GM19463 (cell line): ENCODE results near the gene TTC1.
"Not testable (repeated sequence)": the region's sequence is repeated elsewhere in the genome, so short reads cannot be mapped to it uniquely, and the experiment has no call there.

Experiments
- ATAC-seq: cut with Tn5 transposase; IDR thresholded peaks from one replicate; pipeline ENCODE4 v1.9.1; 2021; ENCODE audit warnings: mild to moderate bottlenecking, moderate library complexity; ENCODE audit not compliant: unreplicated experiment

TTC1 gene

GRCh38 chr5:160039810-160040470 lies 31.0 kb downstream of the TTC1 start:
- ATAC-seq = no peak

GRCh38 chr5:160040471-160040835 lies 31.5 kb downstream of the TTC1 start:
- no peak for ATAC-seq

GRCh38 chr5:160042671-160043070 lies 33.7 kb downstream of the TTC1 start:
- no peak for ATAC-seq

GRCh38 chr5:160044391-160044804 lies 35.5 kb downstream of the TTC1 start:
- no peak for ATAC-seq

- no peak for ATAC-seq
Measured at GRCh38 chr5:160044967-160045366, 36.0 kb downstream of the TTC1 start.

GRCh38 chr5:160047423-160047822 lies 38.5 kb downstream of the TTC1 start:
- no peak for ATAC-seq

- no peak for ATAC-seq
Measured at GRCh38 chr5:160048131-160048530, 39.2 kb downstream of the TTC1 start.

- no peak for ATAC-seq
Measured at GRCh38 chr5:160049099-160049498, 40.2 kb downstream of the TTC1 start.

- no peak for ATAC-seq
Measured at GRCh38 chr5:160054047-160054446, 45.1 kb downstream of the TTC1 start.

GRCh38 chr5:160054831-160055230 lies 45.9 kb downstream of the TTC1 start:
- no peak for ATAC-seq

- no peak for ATAC-seq
Measured at GRCh38 chr5:160057256-160057655, 48.3 kb downstream of the TTC1 start.

GRCh38 chr5:160060001-160060400 lies 51.1 kb downstream of the TTC1 start:
- ATAC-seq = no peak

GRCh38 chr5:160061770-160062169 lies 52.8 kb downstream of the TTC1 start:
- ATAC-seq = no peak

GRCh38 chr5:160064417-160064810 lies 55.5 kb downstream of the TTC1 start:
- ATAC-seq = no peak

GRCh38 chr5:160064995-160065614 lies 56.2 kb downstream of the TTC1 start:
- ATAC-seq = no peak

- ATAC-seq = not testable (repeated sequence)
Measured at GRCh38 chr5:160069120-160069519, 60.2 kb downstream of the TTC1 start.

GRCh38 chr5:160071516-160071915 lies 62.6 kb downstream of the TTC1 start:
- ATAC-seq = no peak

GRCh38 chr5:160071916-160072315 lies 63.0 kb downstream of the TTC1 start:
- ATAC-seq = no peak

GRCh38 chr5:160075073-160075472 lies 66.1 kb downstream of the TTC1 start:
- no peak for ATAC-seq

- no peak for ATAC-seq
Measured at GRCh38 chr5:160076997-160077396, 68.1 kb downstream of the TTC1 start.

- ATAC-seq = no peak
Measured at GRCh38 chr5:160079753-160080152, 70.8 kb downstream of the TTC1 start.

GRCh38 chr5:160081495-160081894 lies 72.6 kb downstream of the TTC1 start:
- no peak for ATAC-seq
